ENCODE results near the gene EML1.

Gene EML1

DNA sequence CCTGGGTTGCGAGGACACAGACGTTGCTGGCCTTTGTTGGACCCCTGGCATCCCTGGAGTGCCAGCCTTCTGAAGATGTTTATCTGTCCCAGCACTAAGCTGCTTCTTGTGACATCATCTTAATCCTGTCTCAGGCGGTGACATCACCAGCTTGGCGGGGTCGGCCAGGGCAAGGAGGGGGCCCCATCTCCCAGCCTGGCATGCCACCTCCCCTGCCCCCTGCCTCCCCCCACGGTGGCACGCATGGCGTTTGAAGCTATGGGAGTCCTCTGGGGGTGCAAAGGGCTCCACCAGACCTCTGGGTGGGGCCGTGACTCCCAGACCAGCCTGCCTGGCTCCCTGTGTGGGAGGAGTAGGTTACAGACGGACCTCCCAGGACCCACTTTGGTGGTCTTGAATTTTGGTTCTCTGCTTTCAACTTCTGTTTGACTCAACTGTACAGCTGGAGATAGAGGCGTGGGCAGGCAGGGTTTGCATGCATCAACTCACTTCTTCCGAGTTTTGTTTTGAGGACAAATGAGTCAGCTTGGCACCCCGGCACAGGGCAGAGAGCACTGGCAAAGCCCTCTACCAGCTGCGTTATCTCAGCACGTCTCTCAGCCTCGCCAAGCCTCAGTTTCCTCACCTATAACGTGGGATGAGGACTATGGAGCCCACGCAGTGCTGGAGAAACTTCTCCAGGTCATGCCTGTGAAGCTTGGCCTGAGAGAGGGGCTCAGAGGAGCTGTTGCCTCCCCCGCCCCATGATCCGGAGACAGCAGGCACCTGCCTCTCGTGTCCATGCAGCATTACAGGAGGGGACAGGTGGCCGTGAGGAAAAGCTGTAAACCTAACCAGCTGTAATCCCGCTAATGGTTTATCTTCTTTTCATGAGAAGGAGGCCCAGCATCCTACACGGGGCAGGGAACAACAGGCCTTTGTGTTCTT lies 38.8 kb upstream of the EML1 start:
- ChIA-PET POLR2A (interaction anchor here (1.2 kb wide), 1 partner anchor 783 kb away, joined by 3 read pairs; no protein-coding TSS in a partner anchor), CTCF (no interaction called here)
- TF ChIP-seq LEF1 (IDR thresholded peaks at IDR 0.05; ENCODE audit: borderline replicate concordance) (no peak), ARNT (IDR thresholded peaks at IDR 0.05) (no peak), NFRKB (IDR thresholded peaks at IDR 0.05) (no peak), BHLHE40 (IDR thresholded peaks at IDR 0.05; ENCODE audit: borderline replicate concordance) (no peak), HDGF (IDR thresholded peaks at IDR 0.05; ENCODE audit: borderline replicate concordance) (no peak), ELF4 (IDR thresholded peaks at IDR 0.05) (no peak), CTBP1 (IDR thresholded peaks at IDR 0.05; ENCODE audit: borderline replicate concordance) (no peak), SUZ12 (IDR thresholded peaks at IDR 0.05) (no peak), ZNF384 (IDR thresholded peaks at IDR 0.05) (no peak)
- no peak for DNase-seq (ENCODE audit: extremely low spot score)

DNA sequence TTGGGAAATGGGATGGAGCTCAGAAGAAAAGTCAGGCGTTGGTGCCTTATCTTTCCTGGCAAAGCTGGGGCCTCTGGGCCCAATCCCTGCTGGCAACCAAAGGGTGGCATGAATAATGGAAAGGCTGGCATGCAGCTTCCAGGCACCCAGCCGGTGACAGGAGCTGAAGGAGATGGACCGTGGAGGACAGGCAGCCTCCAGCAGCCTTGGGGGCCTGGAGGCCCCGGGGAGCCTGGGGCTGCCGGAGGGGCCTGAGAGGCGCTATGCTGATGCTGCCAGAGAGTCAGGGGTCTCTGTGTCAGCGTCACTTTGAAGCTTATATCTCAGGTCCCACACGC lies 38.2 kb upstream of the EML1 start:
- ChIA-PET CTCF (no interaction called here), POLR2A (no interaction called here)
- no peak for DNase-seq (ENCODE audit: extremely low spot score)
- TF ChIP-seq CTBP1 (IDR thresholded peaks at IDR 0.05; ENCODE audit: borderline replicate concordance) (no peak), ZNF384 (IDR thresholded peaks at IDR 0.05) (no peak)

GRCh38 chr14:99755629-99756603 lies 37.3 kb upstream of the EML1 start:
- TF ChIP-seq LEF1 (IDR thresholded peaks at IDR 0.05; ENCODE audit: borderline replicate concordance) (no peak), TARDBP (IDR thresholded peaks at IDR 0.05) (no peak), FOXK2 (IDR thresholded peaks at IDR 0.05) (no peak), PKNOX1 (IDR thresholded peaks at IDR 0.05) (no peak), ZNF384 (IDR thresholded peaks at IDR 0.05) (no peak), ARNT (IDR thresholded peaks at IDR 0.05) (no peak), FOXM1 (IDR thresholded peaks at IDR 0.05; ENCODE audit: borderline replicate concordance) (no peak), NFRKB (IDR thresholded peaks at IDR 0.05) (no peak), SUZ12 (IDR thresholded peaks at IDR 0.05) (no peak), BHLHE40 (IDR thresholded peaks at IDR 0.05; ENCODE audit: borderline replicate concordance) (no peak), ELF4 (IDR thresholded peaks at IDR 0.05) (no peak), CTBP1 (IDR thresholded peaks at IDR 0.05; ENCODE audit: borderline replicate concordance) (no peak)
- ChIA-PET CTCF (interaction anchor here (0.6 to 0.7 kb wide), 2 partner anchors 76 to 893 kb away, joined by 3 read pairs; no protein-coding TSS in a partner anchor), POLR2A (no interaction called here)
- no peak for DNase-seq (ENCODE audit: extremely low spot score)

GRCh38 chr14:99756796-99757195 lies 36.4 kb upstream of the EML1 start:
- no peak for TF ChIP-seq HDGF (IDR thresholded peaks at IDR 0.05; ENCODE audit: borderline replicate concordance)
- no peak for TF ChIP-seq NFRKB (IDR thresholded peaks at IDR 0.05)
- CTCF ChIA-PET: no interaction called here
- no peak for DNase-seq (ENCODE audit: extremely low spot score)
- POLR2A ChIA-PET: no interaction called here

DNA sequence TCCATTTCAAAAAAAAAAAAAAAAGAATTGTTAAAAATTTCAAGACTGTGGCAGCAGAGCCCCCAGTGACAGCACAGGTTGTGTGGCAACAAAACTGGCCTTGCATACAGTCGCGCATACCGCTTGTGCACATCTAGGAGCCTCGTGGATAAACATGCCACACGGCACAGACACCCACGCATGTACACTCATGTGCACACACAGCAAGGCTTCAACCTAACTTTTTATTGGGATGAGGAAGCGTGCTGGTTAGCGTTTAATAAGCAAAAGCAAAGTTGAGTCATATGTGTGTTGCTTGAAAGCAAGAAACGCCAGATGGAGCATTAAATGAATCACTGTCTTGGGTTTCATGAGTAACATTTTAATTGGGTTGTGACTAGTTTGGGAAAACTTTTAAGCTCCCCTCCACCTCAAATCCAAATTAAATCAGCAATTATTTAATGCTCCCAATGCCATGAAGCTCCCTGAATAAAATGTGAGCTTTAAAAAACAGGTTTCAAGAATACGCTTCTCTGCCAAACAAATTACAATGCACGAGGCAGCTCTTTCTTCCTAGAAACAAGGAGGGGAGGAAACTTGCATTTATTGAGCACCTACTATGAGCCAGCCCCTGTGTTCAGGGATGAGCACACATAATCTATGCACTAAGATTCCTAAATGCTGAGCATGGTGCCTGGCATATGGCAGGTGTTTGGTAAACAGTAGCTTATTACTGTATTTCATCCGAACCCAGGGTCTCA lies 35.7 kb upstream of the EML1 start:
- POLR2A ChIA-PET: no interaction called here
- DNase-seq (ENCODE audit: extremely low spot score): no peak
- CTCF ChIA-PET: no interaction called here
- TF ChIP-seq ARNT (IDR thresholded peaks at IDR 0.05): no peak
- TF ChIP-seq NFRKB (IDR thresholded peaks at IDR 0.05): no peak
- no peak for TF ChIP-seq HDGF (IDR thresholded peaks at IDR 0.05; ENCODE audit: borderline replicate concordance)

DNA sequence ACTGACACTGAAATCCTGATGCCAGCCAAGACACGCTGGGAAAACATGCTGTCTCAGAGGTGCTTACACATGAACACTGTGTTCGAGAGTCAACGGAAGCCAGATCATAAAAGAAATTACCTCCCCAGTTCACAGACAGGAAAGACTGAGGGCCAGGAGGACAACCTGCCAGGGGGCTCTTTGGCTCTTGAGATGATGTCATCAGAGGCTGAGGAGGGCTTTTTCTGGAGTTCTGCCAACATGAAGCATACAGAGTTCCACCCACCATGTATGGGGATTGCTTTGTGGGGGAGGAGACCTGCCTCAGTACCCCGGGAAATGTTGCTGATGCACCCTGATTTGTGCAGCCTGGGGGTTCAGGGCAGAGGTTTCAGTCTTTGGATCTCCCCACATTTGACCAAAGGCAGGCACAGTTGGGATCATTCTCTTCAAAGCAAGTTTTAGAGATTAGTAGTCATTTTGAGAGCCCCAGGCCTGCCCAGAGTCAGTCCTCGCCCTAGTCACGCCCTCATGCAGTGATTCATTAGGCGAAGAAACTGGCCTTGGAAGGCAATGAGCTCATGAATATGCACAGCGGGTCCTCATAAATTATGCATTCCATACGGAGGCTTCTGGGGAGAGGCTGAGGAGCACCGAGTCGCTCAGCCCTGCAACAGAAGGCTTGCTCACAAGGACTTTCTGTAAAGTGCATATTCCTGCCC lies 34.9 kb upstream of the EML1 start:
- ChIA-PET CTCF (interaction anchor here (0.6 to 0.8 kb wide), 2 partner anchors 126 to 345 kb away, joined by 3 read pairs; no protein-coding TSS in a partner anchor), POLR2A (no interaction called here)

More for the DNA sequence above, 34.9 kb upstream of the EML1 start:
- no peak for DNase-seq (ENCODE audit: extremely low spot score)
- TF ChIP-seq CTBP1 (IDR thresholded peaks at IDR 0.05; ENCODE audit: borderline replicate concordance) (no peak), PKNOX1 (IDR thresholded peaks at IDR 0.05) (no peak), L3MBTL2 (conservative IDR thresholded peaks at IDR 0.05) (no peak), SP1 (IDR thresholded peaks at IDR 0.05) (no peak), NFRKB (IDR thresholded peaks at IDR 0.05) (no peak), TARDBP (IDR thresholded peaks at IDR 0.05) (no peak), LEF1 (IDR thresholded peaks at IDR 0.05; ENCODE audit: borderline replicate concordance) (no peak), BHLHE40 (IDR thresholded peaks at IDR 0.05; ENCODE audit: borderline replicate concordance) (no peak), FOXA1 (IDR thresholded peaks at IDR 0.05) (no peak), ZNF384 (IDR thresholded peaks at IDR 0.05) (no peak), SUZ12 (IDR thresholded peaks at IDR 0.05) (no peak), ARNT (IDR thresholded peaks at IDR 0.05) (no peak), HDGF (IDR thresholded peaks at IDR 0.05; ENCODE audit: borderline replicate concordance) (no peak), ELF4 (IDR thresholded peaks at IDR 0.05) (no peak), FOXK2 (IDR thresholded peaks at IDR 0.05) (no peak), FOXM1 (IDR thresholded peaks at IDR 0.05; ENCODE audit: borderline replicate concordance) (no peak)

Data from HEK293T (cell line).